Endothelial cell (in vitro differentiated cells): ENCODE results near the gene SPEF1. TPM values are rescaled to one million over a fixed set of nuclear protein-coding genes. Genes with fewer than 3 reads are reported as not detected.

Experiments used
- DNase-seq: peaks from one replicate; pipeline ENCODE4 v3.0.0; 2021; ENCODE audit warnings: low spot score
- H3K27ac Mint-ChIP-seq: one replicate; pipeline ENCODE4 v1.8.0; 2021; ENCODE audit warnings: mixed read lengths, inconsistent platforms; ENCODE audit not compliant: unreplicated experiment
- H3K27me3 Mint-ChIP-seq: one replicate; pipeline ENCODE4 v1.8.0; 2021; ENCODE audit warnings: mild to moderate bottlenecking, moderate library complexity, mixed read lengths, inconsistent platforms; ENCODE audit not compliant: unreplicated experiment
- H3K36me3 Mint-ChIP-seq: one replicate; pipeline ENCODE4 v1.8.0; 2021; ENCODE audit warnings: mild to moderate bottlenecking, low read depth, mixed read lengths, inconsistent platforms; ENCODE audit not compliant: unreplicated experiment
- H3K4me1 Mint-ChIP-seq: one replicate; pipeline ENCODE4 v1.8.0; 2021; ENCODE audit warnings: mild to moderate bottlenecking, mixed read lengths, inconsistent platforms; ENCODE audit not compliant: unreplicated experiment
- H3K4me3 Mint-ChIP-seq: one replicate; pipeline ENCODE4 v1.8.0; 2021; ENCODE audit warnings: mild to moderate bottlenecking, mixed read lengths, inconsistent platforms; ENCODE audit not compliant: unreplicated experiment
- H3K9me3 Mint-ChIP-seq: one replicate; pipeline ENCODE4 v1.8.0; 2021; ENCODE audit warnings: mixed read lengths, inconsistent platforms; ENCODE audit not compliant: unreplicated experiment
- CTCF ChIP-seq: fragments of 200-600 bp; sonication (generic); IDR thresholded peaks from one replicate; pipeline ENCODE4 v1.5.0; 2021; ENCODE audit warnings: antibody characterized with exemption; ENCODE audit not compliant: unreplicated experiment
- total RNA-seq: library from RNA; stranded (reverse); fragmentation: NEBNext Ultra II Directional; extraction: Animal tissue kit (Norgen Biotek cat#: 25700); gene quantifications from one replicate; pipeline ENCODE4 v1.2.1, GENCODE V29; 2021; ENCODE audit not compliant: unreplicated experiment

Gene SPEF1
- total RNA-seq, 1 donor from 2014 or later = 0.23 TPM

DNA sequence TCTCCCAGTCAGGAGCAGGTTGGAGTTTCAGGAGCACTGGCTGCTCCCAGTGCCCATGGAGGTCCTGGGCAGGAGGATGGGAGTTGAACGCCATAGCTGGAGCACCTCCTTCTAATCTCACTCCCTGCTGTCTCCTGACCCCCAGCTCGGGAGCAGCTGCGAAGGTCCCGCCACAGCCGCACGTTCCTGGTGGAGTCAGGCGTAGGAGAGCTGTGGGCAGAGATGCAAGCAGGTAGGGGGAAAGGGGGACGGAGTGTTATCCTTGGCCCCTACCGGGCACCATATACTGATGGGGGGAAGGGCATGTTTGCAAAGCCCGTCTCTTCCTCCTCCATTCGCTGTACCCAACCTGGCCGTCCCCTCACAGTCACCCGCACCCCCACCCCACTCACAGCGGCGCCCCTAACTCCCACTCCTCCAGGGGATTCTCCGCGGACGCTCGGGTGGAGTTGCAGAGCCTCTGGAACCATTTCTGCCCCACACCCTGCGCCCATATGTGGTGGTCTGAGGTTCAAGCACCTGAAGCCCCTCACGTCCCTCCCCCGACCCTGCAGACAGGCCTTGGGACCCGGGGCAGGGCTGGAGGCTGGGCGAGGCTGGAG lies 32.1 kb downstream of the SPEF1 start:
- Mint-ChIP-seq H3K27ac (no peak overlapping the region), H3K27me3 (peaks cover 20% of the 10 kb centered on the region), H3K9me3 (no peaks in the 10 kb centered on the region), H3K36me3 (peaks cover 16% of the 10 kb centered on the region), H3K4me1 (peaks cover 9% of the 10 kb centered on the region), H3K4me3 (no peak overlapping the region)
- TF ChIP-seq CTCF = no peak
- no peak for DNase-seq

DNA sequence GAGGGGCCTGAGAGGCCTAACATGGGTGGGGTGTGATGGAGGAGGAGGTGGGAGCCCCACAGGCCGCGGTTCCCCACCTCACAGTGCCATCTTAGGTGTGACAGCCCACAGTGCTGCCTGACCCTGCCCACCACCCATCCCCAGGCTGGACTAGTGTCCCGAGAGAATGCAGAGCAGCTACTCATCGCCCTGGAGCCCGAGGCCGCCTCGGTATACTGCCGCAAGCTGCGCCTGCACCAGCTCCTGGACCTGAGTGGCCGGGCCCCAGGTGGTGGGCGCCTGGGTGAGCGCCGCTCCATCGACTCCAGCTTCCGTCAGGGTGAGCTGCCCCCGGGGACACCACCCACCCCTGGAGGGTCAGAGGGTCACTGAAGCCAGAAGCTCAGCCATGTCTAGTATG lies 33.2 kb downstream of the SPEF1 start:
- Mint-ChIP-seq H3K4me3 (no peak overlapping the region), H3K27me3 (peaks cover 20% of the 10 kb centered on the region), H3K27ac (no peak overlapping the region), H3K4me1 (peaks cover 13% of the 10 kb centered on the region), H3K36me3 (peaks cover 14% of the 10 kb centered on the region), H3K9me3 (no peaks in the 10 kb centered on the region)
- TF ChIP-seq CTCF = no peak
- no peak for DNase-seq

- no peak for TF ChIP-seq CTCF
- Mint-ChIP-seq H3K4me1 (peaks cover 11% of the 10 kb centered on the region), H3K27ac (no peak overlapping the region), H3K9me3 (no peaks in the 10 kb centered on the region), H3K27me3 (peaks cover 18% of the 10 kb centered on the region), H3K4me3 (no peak overlapping the region), H3K36me3 (peaks cover 11% of the 10 kb centered on the region)
- no peak for DNase-seq
Measured at GRCh38 chr20:3747471-3747870, 33.8 kb downstream of the SPEF1 start.

- Mint-ChIP-seq H3K27ac (no peak overlapping the region), H3K4me1 (peaks cover 10% of the 10 kb centered on the region), H3K27me3 (peaks cover 11% of the 10 kb centered on the region), H3K9me3 (no peaks in the 10 kb centered on the region), H3K4me3 (peak overlapping the region; percentile 11), H3K36me3 (peaks cover 6% of the 10 kb centered on the region)
- TF ChIP-seq CTCF = no peak
- no peak for DNase-seq
Measured at GRCh38 chr20:3745686-3746173, 35.5 kb downstream of the SPEF1 start.

- peaks cover 8% of the 10 kb centered on the region for H3K27me3 Mint-ChIP-seq
- no peak for TF ChIP-seq CTCF
- H3K36me3 Mint-ChIP-seq = peaks cover 4% of the 10 kb centered on the region
- DNase-seq = peak; percentile 80
- H3K9me3 Mint-ChIP-seq = no peaks in the 10 kb centered on the region
- peak overlapping the region; percentile 80 for H3K4me3 Mint-ChIP-seq
- peaks cover 14% of the 10 kb centered on the region for H3K4me1 Mint-ChIP-seq
- no peak overlapping the region for H3K27ac Mint-ChIP-seq
Measured at GRCh38 chr20:3744806-3745685, 36.2 kb downstream of the SPEF1 start.
